GM12878 (cell line): Measurements from ENCODE around the gene PIGZ. TPM values are rescaled to one million over a fixed set of nuclear protein-coding genes. Genes with fewer than 3 reads are reported as not detected.

ENCODE experiments used
- ATAC-seq: fragments of 200-7000 bp; cut with Tn5 transposase; 3 replicates; pipeline ENCODE4 v1.9.1; 2020; ENCODE audit warnings: mild to moderate bottlenecking, moderate library complexity
- BruUV-seq: library from RNA; stranded (reverse); fragments of 400-500 nt; replicated peaks from 2 replicates; lab custom pipeline; 2021; lab: Mats Ljungman, UMichigan
- CTCF ChIA-PET: fragments of 300-600 bp; sonication (Branson Sonifier 250); formaldehyde crosslinking; extraction: SDS; loops from one replicate; lab custom pipeline; 2021; ENCODE audit warnings: inconsistent platforms; lab: Yijun Ruan, JAX
- POLR2A ChIA-PET: fragments of 350-600 bp; formaldehyde crosslinking; extraction: SDS; loops from one replicate; lab custom pipeline; 2021; ENCODE audit warnings: inconsistent platforms; lab: Charles Lee
- RAD21 ChIA-PET: fragments of 300-600 bp; sonication (Branson Sonifier 250); formaldehyde crosslinking; loops from one replicate; lab custom pipeline; 2023; ENCODE audit warnings: antibody characterized with exemption; ENCODE audit not compliant: unreplicated experiment; lab: Charles Lee
- SMC1A ChIA-PET: fragments of 300-600 bp; sonication (Branson Sonifier 250); formaldehyde crosslinking; loops from one replicate; lab custom pipeline; 2023; ENCODE audit not compliant: unreplicated experiment, uncharacterized antibody; lab: Charles Lee
- DNase-seq: peaks from one replicate; pipeline ENCODE4 v3.0.0-alpha.2; 2011; ENCODE audit warnings: low read depth, low spot score
- FAIRE-seq: peaks from 3 replicates; lab custom pipeline; 2011; peaks lifted over from hg19 to GRCh38; lab: Jason Lieb, UNC
- H2AFZ ChIP-seq: 2 replicates; pipeline ENCODE4 v1.6.0; 2011; ENCODE audit warnings: low read depth, low read length, control low read depth; ENCODE audit not compliant: control insufficient read depth
- H3K27ac ChIP-seq: 2 replicates; pipeline ENCODE4 v1.5.1; 2011; ENCODE audit warnings: control low read depth; ENCODE audit not compliant: control insufficient read depth, insufficient read depth
- H3K27me3 ChIP-seq, 2 experiments: replicated peaks in 1 of 2; 2 replicates each; pipeline versions ENCODE4 v1.6.0 to v1.6.1; 2011; ENCODE audit warnings: low read length in 1 of 2; ENCODE audit not compliant: control insufficient read depth in 2 of 2, insufficient read depth in 2 of 2
- H3K36me3 ChIP-seq, 2 experiments: 2 replicates each; pipeline ENCODE4 v1.5.1; 2011; ENCODE audit warnings: low read length in 1 of 2; ENCODE audit not compliant: control insufficient read depth in 2 of 2, insufficient read depth in 2 of 2
- H3K4me1 ChIP-seq: 2 replicates; pipeline ENCODE4 v1.6.1; 2011; ENCODE audit warnings: mild to moderate bottlenecking, low read length, moderate library complexity, mixed read lengths; ENCODE audit not compliant: control insufficient read depth, insufficient read depth
- H3K4me2 ChIP-seq: 2 replicates; pipeline ENCODE4 v1.6.0; 2011; ENCODE audit warnings: control low read depth; ENCODE audit not compliant: control insufficient read depth, insufficient read depth
- H3K4me3 ChIP-seq: fragments of 200-600 bp; sonication (generic); 2 replicates; pipeline ENCODE4 v1.5.1; 2016
- H3K79me2 ChIP-seq: 2 replicates; pipeline ENCODE4 v1.6.0; 2011; ENCODE audit warnings: low read length; ENCODE audit not compliant: control insufficient read depth, insufficient read depth
- H3K9ac ChIP-seq: 2 replicates; pipeline ENCODE4 v1.8.0; 2011; ENCODE audit warnings: low read length, control low read depth, mixed read lengths; ENCODE audit not compliant: control insufficient read depth, insufficient read depth
- H3K9me3 ChIP-seq: replicated peaks from 3 replicates; pipeline ENCODE4 v1.5.1; 2011; ENCODE audit warnings: mild to moderate bottlenecking, low read length; ENCODE audit not compliant: control insufficient read depth, insufficient read depth
- H4K20me1 ChIP-seq: 2 replicates; pipeline ENCODE4 v1.6.0; 2011; ENCODE audit not compliant: control insufficient read depth, insufficient read depth
- CBX3 ChIP-seq: fragments of 200-600 bp; sonication (generic); IDR thresholded peaks from 2 replicates; pipeline ENCODE4 v1.6.1; 2016; ENCODE audit warnings: low read depth, borderline replicate concordance
- EZH2 ChIP-seq: IDR thresholded peaks from 2 replicates; pipeline ENCODE4 v1.6.1; 2012; ENCODE audit warnings: low read depth, mild to moderate bottlenecking, control low read depth, inconsistent platforms, low read length, borderline replicate concordance; ENCODE audit not compliant: control insufficient read depth
- MXI1 ChIP-seq: fragments of 150-350 bp; IDR thresholded peaks from 2 replicates; pipeline ENCODE4 v1.6.1; 2011; ENCODE audit warnings: low read depth, mild to moderate bottlenecking, inconsistent platforms, low read length, improper control_type of control experiment
- NR2C2 ChIP-seq: IDR thresholded peaks from 2 replicates; pipeline ENCODE4 v1.6.1; 2011; ENCODE audit warnings: borderline replicate concordance, low read depth; ENCODE audit not compliant: control insufficient read depth, insufficient read length
- NRF1 ChIP-seq: conservative IDR thresholded peaks from 2 replicates; pipeline ENCODE4 v1.6.1; 2011; ENCODE audit warnings: mild to moderate bottlenecking, low read depth, low read length, improper control_type of control experiment
- RAD51 ChIP-seq: fragments of 450-650 bp; IDR thresholded peaks from 2 replicates; pipeline ENCODE4 v1.6.1; 2016; ENCODE audit warnings: moderate library complexity, mild to moderate bottlenecking, inconsistent platforms
- SREBF2 ChIP-seq: IDR thresholded peaks from 2 replicates; pipeline ENCODE4 v1.6.1; 2012; ENCODE audit warnings: mild to moderate bottlenecking, low read length
- TBL1XR1 ChIP-seq: IDR thresholded peaks from 2 replicates; pipeline ENCODE4 v1.6.1; 2012; ENCODE audit warnings: low read depth, low read length, improper control_type of control experiment
- ZNF384 ChIP-seq: IDR thresholded peaks from 2 replicates; pipeline ENCODE4 v1.6.1; 2012; ENCODE audit warnings: low read depth, mild to moderate bottlenecking, low read length, improper control_type of control experiment, borderline replicate concordance
- WGBS: methylation state at CpG from one replicate; pipeline ENCODE4 v1.1.6; 2016; ENCODE audit warnings: low lambda C conversion rate; ENCODE audit not compliant: insufficient replicate concordance, insufficient coverage; ENCODE audit errors: missing lambda C conversion rate; 5-methylcytosine and 5-hydroxymethylcytosine counted together
- in situ Hi-C: fragments of 300-500 bp; cut with MboI; formaldehyde crosslinking; loops from 9 replicates; pipeline ENCODE4 v1.14.3; 2018; ENCODE audit warnings: mixed read lengths
- intact Hi-C: fragments of 100-400 bp; cut with micrococcal nuclease; formaldehyde crosslinking; loops from one replicate; pipeline ENCODE4 v1.14.2; 2022; ENCODE audit not compliant: unreplicated experiment
- polyA plus RNA-seq, 11 experiments: library from polyadenylated mRNA; depleted of rRNA in 4 of 11; unstranded in 6 of 11; stranded (reverse) in 5 of 11; fragments of >200 nt; fragmentation: Nextera tagmentation in 4 of 11; fragmentation: Illumina TruSeq in 1 of 11; extraction: Ambion mirVana in 4 of 11; extraction: Trizol in 1 of 11; gene quantifications; 1 replicate in 1 of 11; 2 replicates in 10 of 11; pipeline versions ENCODE4 v1.2.1 to v1.2.3, GENCODE V29; 2011 to 2016; ENCODE audit warnings: inconsistent platforms in 2 of 11, missing spikeins in 2 of 11, low read depth in 1 of 11
- total RNA-seq, 4 experiments: library from RNA; depleted of rRNA in 3 of 4; stranded (reverse); fragments of >200 nt in 3 of 4; fragmentation: Illumina TruSeq in 1 of 4; extraction: Trizol in 1 of 4; gene quantifications; 2 replicates each; pipeline versions ENCODE4 v1.2.1 to v1.2.3, GENCODE V29; 2013 to 2021
- TF ChIP-seq, protein P1 (sequence below): fragments of 450-650 bp; IDR thresholded peaks from 2 replicates; pipeline ENCODE4 v1.6.1; 2016; ENCODE audit warnings: mild to moderate bottlenecking, moderate library complexity, borderline replicate concordance
- TF ChIP-seq, protein P2 (sequence below): IDR thresholded peaks from 2 replicates; pipeline ENCODE4 v1.6.1; 2012; ENCODE audit warnings: low read depth, low read length, improper control_type of control experiment
- TF ChIP-seq, protein P3 (sequence below): IDR thresholded peaks from 2 replicates; pipeline ENCODE4 v1.6.1; 2011; ENCODE audit warnings: mild to moderate bottlenecking, low read depth, low read length, moderate library complexity; ENCODE audit not compliant: insufficient replicate concordance

PIGZ gene
- total and polyA plus RNA-seq, 10 of the 15 experiments (the other 5 are each of a cell fraction or from before 2014, with no cell fraction given) = 0.06 to 1.2 (median 0.64) TPM

DNA sequence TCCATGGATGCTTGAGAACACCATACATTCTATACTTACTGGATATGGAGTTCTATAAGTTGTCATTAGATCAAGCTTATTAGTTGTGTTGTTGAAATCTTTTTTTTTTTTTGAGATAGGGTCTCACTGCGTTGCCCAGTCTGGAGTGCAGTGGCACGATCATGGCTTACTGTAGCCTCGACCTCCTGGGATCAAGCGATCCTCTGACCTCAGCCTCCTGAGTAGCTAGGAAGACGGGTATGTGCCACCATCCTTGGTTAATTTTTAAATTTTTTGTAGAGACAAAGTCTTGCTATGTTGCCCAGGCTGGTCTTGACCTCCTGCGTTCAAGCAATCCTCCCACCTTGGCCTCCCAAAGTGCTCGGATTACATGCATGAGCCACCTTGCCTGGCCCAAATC is 13.8 kb downstream of the PIGZ start (continued):
- no peak for TF ChIP-seq CBX3

GRCh38 chr3:196951371-196951770 is 17.3 kb downstream of the PIGZ start:
- POLR2A ChIA-PET = no interaction called here
- Histone ChIP-seq H3K4me2 (no peak overlapping the region), H4K20me1 (no peaks in the 10 kb centered on the region), H3K4me3 (no peak overlapping the region)
- in situ Hi-C loops (no loop called here), intact Hi-C loops (no loop called here)
- CTCF ChIA-PET = interaction anchor here (1.3 kb wide), 1 partner anchor 10 kb away, joined by 3 read pairs; no protein-coding TSS in a partner anchor
- no peak for FAIRE-seq
- no peak for TF ChIP-seq MXI1
- TF ChIP-seq RAD51 = no peak
- no peak for TF ChIP-seq NR2C2
- no peak for TF ChIP-seq NRF1
- TF ChIP-seq, protein P1, sequence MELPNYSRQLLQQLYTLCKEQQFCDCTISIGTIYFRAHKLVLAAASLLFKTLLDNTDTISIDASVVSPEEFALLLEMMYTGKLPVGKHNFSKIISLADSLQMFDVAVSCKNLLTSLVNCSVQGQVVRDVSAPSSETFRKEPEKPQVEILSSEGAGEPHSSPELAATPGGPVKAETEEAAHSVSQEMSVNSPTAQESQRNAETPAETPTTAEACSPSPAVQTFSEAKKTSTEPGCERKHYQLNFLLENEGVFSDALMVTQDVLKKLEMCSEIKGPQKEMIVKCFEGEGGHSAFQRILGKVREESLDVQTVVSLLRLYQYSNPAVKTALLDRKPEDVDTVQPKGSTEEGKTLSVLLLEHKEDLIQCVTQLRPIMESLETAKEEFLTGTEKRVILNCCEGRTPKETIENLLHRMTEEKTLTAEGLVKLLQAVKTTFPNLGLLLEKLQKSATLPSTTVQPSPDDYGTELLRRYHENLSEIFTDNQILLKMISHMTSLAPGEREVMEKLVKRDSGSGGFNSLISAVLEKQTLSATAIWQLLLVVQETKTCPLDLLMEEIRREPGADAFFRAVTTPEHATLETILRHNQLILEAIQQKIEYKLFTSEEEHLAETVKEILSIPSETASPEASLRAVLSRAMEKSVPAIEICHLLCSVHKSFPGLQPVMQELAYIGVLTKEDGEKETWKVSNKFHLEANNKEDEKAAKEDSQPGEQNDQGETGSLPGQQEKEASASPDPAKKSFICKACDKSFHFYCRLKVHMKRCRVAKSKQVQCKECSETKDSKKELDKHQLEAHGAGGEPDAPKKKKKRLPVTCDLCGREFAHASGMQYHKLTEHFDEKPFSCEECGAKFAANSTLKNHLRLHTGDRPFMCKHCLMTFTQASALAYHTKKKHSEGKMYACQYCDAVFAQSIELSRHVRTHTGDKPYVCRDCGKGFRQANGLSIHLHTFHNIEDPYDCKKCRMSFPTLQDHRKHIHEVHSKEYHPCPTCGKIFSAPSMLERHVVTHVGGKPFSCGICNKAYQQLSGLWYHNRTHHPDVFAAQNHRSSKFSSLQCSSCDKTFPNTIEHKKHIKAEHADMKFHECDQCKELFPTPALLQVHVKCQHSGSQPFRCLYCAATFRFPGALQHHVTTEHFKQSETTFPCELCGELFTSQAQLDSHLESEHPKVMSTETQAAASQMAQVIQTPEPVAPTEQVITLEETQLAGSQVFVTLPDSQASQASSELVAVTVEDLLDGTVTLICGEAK = no peak
- TF ChIP-seq ZNF384 = no peak
- TF ChIP-seq, protein P2, sequence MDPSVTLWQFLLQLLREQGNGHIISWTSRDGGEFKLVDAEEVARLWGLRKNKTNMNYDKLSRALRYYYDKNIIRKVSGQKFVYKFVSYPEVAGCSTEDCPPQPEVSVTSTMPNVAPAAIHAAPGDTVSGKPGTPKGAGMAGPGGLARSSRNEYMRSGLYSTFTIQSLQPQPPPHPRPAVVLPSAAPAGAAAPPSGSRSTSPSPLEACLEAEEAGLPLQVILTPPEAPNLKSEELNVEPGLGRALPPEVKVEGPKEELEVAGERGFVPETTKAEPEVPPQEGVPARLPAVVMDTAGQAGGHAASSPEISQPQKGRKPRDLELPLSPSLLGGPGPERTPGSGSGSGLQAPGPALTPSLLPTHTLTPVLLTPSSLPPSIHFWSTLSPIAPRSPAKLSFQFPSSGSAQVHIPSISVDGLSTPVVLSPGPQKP = no peak
- TF ChIP-seq SREBF2 = no peak
- no peak for TF ChIP-seq EZH2
- TF ChIP-seq TBL1XR1 = no peak
- TF ChIP-seq, protein P3, sequence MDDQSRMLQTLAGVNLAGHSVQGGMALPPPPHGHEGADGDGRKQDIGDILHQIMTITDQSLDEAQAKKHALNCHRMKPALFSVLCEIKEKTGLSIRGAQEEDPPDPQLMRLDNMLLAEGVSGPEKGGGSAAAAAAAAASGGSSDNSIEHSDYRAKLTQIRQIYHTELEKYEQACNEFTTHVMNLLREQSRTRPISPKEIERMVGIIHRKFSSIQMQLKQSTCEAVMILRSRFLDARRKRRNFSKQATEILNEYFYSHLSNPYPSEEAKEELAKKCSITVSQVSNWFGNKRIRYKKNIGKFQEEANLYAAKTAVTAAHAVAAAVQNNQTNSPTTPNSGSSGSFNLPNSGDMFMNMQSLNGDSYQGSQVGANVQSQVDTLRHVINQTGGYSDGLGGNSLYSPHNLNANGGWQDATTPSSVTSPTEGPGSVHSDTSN = no peak
- TF ChIP-seq, all 136 proteins: peak for 0
- DNase-seq = no peak
- H3K79me2 ChIP-seq = no peaks in the 10 kb centered on the region
- WGBS = 47% methylated on average over 3 of the region's 3 CpGs
- no peaks in the 10 kb centered on the region for H3K9me3 ChIP-seq
- no peaks in the 10 kb centered on the region; a peak in 1 of 4 replicates for H3K36me3 ChIP-seq
- H3K4me1 ChIP-seq = no peaks in the 10 kb centered on the region
- BruUV-seq = no TSS peak
- H3K27ac ChIP-seq = no peak overlapping the region
- H2AFZ ChIP-seq = no peak overlapping the region
- ChIA-PET SMC1A (no interaction called here), RAD21 (no interaction called here)
- no peak for ATAC-seq
- H3K27me3 ChIP-seq = no peaks in the 10 kb centered on the region
- H3K9ac ChIP-seq = no peak overlapping the region
